HEK293 (cell line): ENCODE data around the gene SAE1.

ENCODE experiments used
- HIC1 ChIP-seq: fragments of 450-650 bp; formaldehyde crosslinking; IDR thresholded peaks from 2 replicates; pipeline ENCODE4 v1.5.1; 2016; ENCODE audit warnings: missing biosample characterization, missing genetic modification characterization
- IKZF3 ChIP-seq: fragments of 450-650 bp; IDR thresholded peaks from 2 replicates; pipeline ENCODE4 v1.5.0; 2018; ENCODE audit warnings: missing biosample characterization, mild to moderate bottlenecking, missing genetic modification characterization, moderate library complexity
- PBX3 ChIP-seq: sonication (generic); formaldehyde crosslinking; IDR thresholded peaks from 2 replicates; pipeline ENCODE4 v1.8.1; 2022; ENCODE audit warnings: mild to moderate bottlenecking, moderate library complexity, missing genetic modification reagents
- SCRT2 ChIP-seq: fragments of 450-650 bp; formaldehyde crosslinking; IDR thresholded peaks from 2 replicates; pipeline ENCODE4 v1.5.1; 2016; ENCODE audit warnings: missing biosample characterization, missing genetic modification characterization
- TSHZ1 ChIP-seq: fragments of 450-650 bp; formaldehyde crosslinking; IDR thresholded peaks from 2 replicates; pipeline ENCODE4 v1.5.1; 2016; ENCODE audit warnings: missing biosample characterization, missing genetic modification characterization, borderline replicate concordance
- WT1 ChIP-seq: fragments of 450-650 bp; formaldehyde crosslinking; IDR thresholded peaks from 2 replicates; pipeline ENCODE4 v1.5.1; 2016; ENCODE audit warnings: missing biosample characterization, missing genetic modification characterization
- YY1 ChIP-seq: fragments of 450-650 bp; formaldehyde crosslinking; IDR thresholded peaks from 2 replicates; pipeline ENCODE4 v1.5.1; 2018; ENCODE audit warnings: missing biosample characterization, missing genetic modification characterization
- YY2 ChIP-seq: fragments of 450-650 bp; formaldehyde crosslinking; IDR thresholded peaks from 2 replicates; pipeline ENCODE4 v1.5.1; 2016; ENCODE audit warnings: missing biosample characterization, missing genetic modification characterization
- ZFP41 ChIP-seq: fragments of 450-650 bp; formaldehyde crosslinking; IDR thresholded peaks from 2 replicates; pipeline ENCODE4 v1.5.1; 2016; ENCODE audit warnings: missing biosample characterization, missing genetic modification characterization, borderline replicate concordance
- ZNF133 ChIP-seq: fragments of 450-650 bp; formaldehyde crosslinking; IDR thresholded peaks from 2 replicates; pipeline ENCODE4 v1.5.1; 2016; ENCODE audit warnings: missing biosample characterization, missing genetic modification characterization
- ZNF138 ChIP-seq: fragments of 450-650 bp; formaldehyde crosslinking; IDR thresholded peaks from 2 replicates; pipeline ENCODE4 v1.5.1; 2016; ENCODE audit warnings: missing biosample characterization, missing genetic modification characterization, borderline replicate concordance
- ZNF248 ChIP-seq: fragments of 450-650 bp; formaldehyde crosslinking; IDR thresholded peaks from 2 replicates; pipeline ENCODE4 v1.5.1; 2017; ENCODE audit warnings: missing biosample characterization, missing genetic modification characterization
- ZNF274 ChIP-seq, 2 experiments: fragments of 200-500 bp in 1 of 2; fragments of 450-650 bp in 1 of 2; sonication (Bioruptor generic) in 1 of 2; formaldehyde crosslinking in 1 of 2; IDR thresholded peaks; 2 replicates each; pipeline versions ENCODE4 v1.5.1 to v1.6.1; 2014 to 2016; ENCODE audit warnings: borderline replicate concordance in 1 of 2, inconsistent platforms in 1 of 2, low read length in 1 of 2, missing biosample characterization in 1 of 2, missing genetic modification characterization in 1 of 2
- ZNF280C ChIP-seq: fragments of 450-650 bp; formaldehyde crosslinking; IDR thresholded peaks from 2 replicates; pipeline ENCODE4 v1.5.1; 2016; ENCODE audit warnings: missing biosample characterization, missing genetic modification characterization
- ZNF311 ChIP-seq: fragments of 450-650 bp; formaldehyde crosslinking; IDR thresholded peaks from 2 replicates; pipeline ENCODE4 v1.5.1; 2017; ENCODE audit warnings: missing biosample characterization, missing genetic modification characterization, borderline replicate concordance
- ZNF518A ChIP-seq: fragments of 450-650 bp; formaldehyde crosslinking; conservative IDR thresholded peaks from 2 replicates; pipeline ENCODE4 v1.5.1; 2016; ENCODE audit warnings: low read depth, missing biosample characterization, missing genetic modification characterization
- ZNF530 ChIP-seq: fragments of 450-650 bp; formaldehyde crosslinking; IDR thresholded peaks from 2 replicates; pipeline ENCODE4 v1.5.1; 2016; ENCODE audit warnings: low read depth, missing biosample characterization, missing genetic modification characterization
- ZNF555 ChIP-seq: fragments of 450-650 bp; formaldehyde crosslinking; conservative IDR thresholded peaks from 2 replicates; pipeline ENCODE4 v1.5.1; 2017; ENCODE audit warnings: missing biosample characterization, mild to moderate bottlenecking, missing genetic modification characterization, inconsistent platforms
- ZNF596 ChIP-seq: fragments of 450-650 bp; IDR thresholded peaks from 2 replicates; pipeline ENCODE4 v1.5.0; 2018; ENCODE audit warnings: missing biosample characterization, mild to moderate bottlenecking, missing genetic modification characterization, moderate library complexity
- ZNF626 ChIP-seq: fragments of 450-650 bp; sonication (Bioruptor Pico); formaldehyde crosslinking; IDR thresholded peaks from 2 replicates; pipeline ENCODE4 v1.5.1; 2018; ENCODE audit warnings: missing biosample characterization, missing genetic modification characterization, inconsistent platforms
- ZNF701 ChIP-seq: fragments of 450-650 bp; formaldehyde crosslinking; IDR thresholded peaks from 2 replicates; pipeline ENCODE4 v1.5.1; 2016; ENCODE audit warnings: missing biosample characterization, missing genetic modification characterization
- ZNF776 ChIP-seq: fragments of 450-650 bp; formaldehyde crosslinking; IDR thresholded peaks from 2 replicates; pipeline ENCODE4 v1.5.0; 2017; ENCODE audit warnings: missing biosample characterization, missing genetic modification characterization, borderline replicate concordance
- ZNF837 ChIP-seq: fragments of 450-650 bp; formaldehyde crosslinking; IDR thresholded peaks from 2 replicates; pipeline ENCODE4 v1.5.1; 2016; ENCODE audit warnings: missing biosample characterization, missing genetic modification characterization
- ZSCAN5A ChIP-seq: fragments of 450-650 bp; formaldehyde crosslinking; IDR thresholded peaks from 2 replicates; pipeline ENCODE4 v1.5.1; 2016; ENCODE audit warnings: missing biosample characterization, missing genetic modification characterization

The SAE1 gene

GRCh38 chr19:47133021-47133471 is 2.4 kb downstream of the SAE1 start (continued):
- TF ChIP-seq SCRT2 (tag by site-specific recombination), result peak; percentile 99
- no peak for TF ChIP-seq ZNF701 (tag by site-specific recombination)
- no peak for TF ChIP-seq ZNF133 (tag by site-specific recombination)
- no peak for TF ChIP-seq ZNF518A
- TF ChIP-seq IKZF3 (tag by site-specific recombination), result no peak
- TF ChIP-seq YY2 (tag by site-specific recombination), result no peak
- no peak for TF ChIP-seq ZNF248
- TF ChIP-seq PBX3 (CRISPR knock-in tag), result no peak
- no peak for TF ChIP-seq ZSCAN5A
- TF ChIP-seq HIC1 (tag by site-specific recombination), result no peak
- TF ChIP-seq YY1 (tag by site-specific recombination), result no peak
- TF ChIP-seq ZNF280C (tag by site-specific recombination), result no peak
- TF ChIP-seq TSHZ1, result no peak
- TF ChIP-seq ZFP41 (tag by site-specific recombination), result no peak
- no peak for TF ChIP-seq ZNF311 (tag by site-specific recombination)
- TF ChIP-seq WT1, result peak; percentile 68
- TF ChIP-seq ZNF274 (IDR thresholded peaks at IDR 0.05; ENCODE audit: low read length), result no peak
- TF ChIP-seq ZNF274 (tag by site-specific recombination; IDR thresholded peaks at IDR 0.05; ENCODE audit: borderline replicate concordance), result no peak
- TF ChIP-seq ZNF596 (tag by site-specific recombination), result no peak
- no peak for TF ChIP-seq ZNF530
- TF ChIP-seq ZNF776 (tag by site-specific recombination), result no peak
- no peak for TF ChIP-seq ZNF626
- no peak for TF ChIP-seq ZNF555 (tag by site-specific recombination)
- no peak for TF ChIP-seq ZNF837 (tag by site-specific recombination)
- no peak for TF ChIP-seq ZNF138 (tag by site-specific recombination)
